IMR-90 (cell line): Measurements from ENCODE around the gene DUSP10. TPM values are rescaled to one million over a fixed set of nuclear protein-coding genes. Genes with fewer than 3 reads are reported as not detected.

Experiments used
- ATAC-seq: fragments of 200-7000 bp; cut with Tn5 transposase; 2 replicates; pipeline ENCODE4 v1.9.1; 2020; ENCODE audit warnings: low read depth, mild to moderate bottlenecking, moderate library complexity
- BruUV-seq: library from RNA; stranded (reverse); fragments of 400-500 nt; replicated peaks from 2 replicates; lab custom pipeline; 2021; lab: Mats Ljungman, UMichigan
- CTCF ChIA-PET: fragments of 300-600 bp; formaldehyde crosslinking; extraction: SDS; loops from one replicate; lab custom pipeline; 2021; ENCODE audit warnings: antibody characterized with exemption; lab: Yijun Ruan, JAX
- POLR2A ChIA-PET: fragments of 300-600 bp; sonication (Branson Sonifier 250); formaldehyde crosslinking; loops from one replicate; lab custom pipeline; 2022; ENCODE audit warnings: antibody characterized with exemption; ENCODE audit not compliant: unreplicated experiment; lab: Charles Lee
- DNase-seq: peaks from one replicate; pipeline ENCODE4 v3.0.0; 2013
- H2AFZ ChIP-seq: replicated peaks from 2 replicates; pipeline ENCODE3; 2013; ENCODE audit warnings: low read length, mild to moderate bottlenecking; ENCODE audit not compliant: poor library complexity
- H2AK5ac ChIP-seq: 2 replicates; pipeline ENCODE4 v1.6.1; 2013; ENCODE audit warnings: low read depth, low read length, inconsistent platforms
- H2AK9ac ChIP-seq: replicated peaks from 2 replicates; pipeline ENCODE3; 2013; ENCODE audit warnings: mild to moderate bottlenecking, low read depth, low read length, moderate library complexity; ENCODE audit not compliant: poor library complexity
- H2BK120ac ChIP-seq: 2 replicates; pipeline ENCODE4 v1.6.1; 2013; ENCODE audit warnings: low read depth, low read length, inconsistent platforms
- H2BK15ac ChIP-seq: 3 replicates; pipeline ENCODE4 v1.6.1; 2013; ENCODE audit warnings: low read depth, low read length, inconsistent platforms
- H2BK20ac ChIP-seq: 2 replicates; pipeline ENCODE4 v1.6.1; 2013; ENCODE audit warnings: low read depth, mild to moderate bottlenecking, inconsistent platforms, low read length, moderate library complexity
- H2BK5ac ChIP-seq: 2 replicates; pipeline ENCODE4 v1.6.1; 2013; ENCODE audit warnings: mild to moderate bottlenecking, low read depth, low read length, inconsistent platforms; ENCODE audit not compliant: poor library complexity, severe bottlenecking
- H3K14ac ChIP-seq: replicated peaks from 2 replicates; pipeline ENCODE4 v1.6.1; 2013; ENCODE audit warnings: low read depth, low read length, inconsistent platforms
- H3K18ac ChIP-seq: 2 replicates; pipeline ENCODE4 v1.6.1; 2013; ENCODE audit warnings: low read depth, low read length, control low read depth
- H3K23ac ChIP-seq: 2 replicates; pipeline ENCODE4 v1.6.1; 2013; ENCODE audit warnings: low read depth, low read length, inconsistent platforms
- H3K27ac ChIP-seq: 2 replicates; pipeline ENCODE4 v1.5.1; 2013; ENCODE audit warnings: mild to moderate bottlenecking, control low read depth, low read length; ENCODE audit not compliant: insufficient read depth
- H3K27me3 ChIP-seq: 2 replicates; pipeline ENCODE4 v1.6.1; 2013; ENCODE audit warnings: low read length; ENCODE audit not compliant: control insufficient read depth, insufficient read depth
- H3K36me3 ChIP-seq: 2 replicates; pipeline ENCODE4 v1.6.1; 2013; ENCODE audit warnings: low read length, mixed read lengths; ENCODE audit not compliant: control insufficient read depth, insufficient read depth
- H3K4ac ChIP-seq: 2 replicates; pipeline ENCODE4 v1.6.1; 2013; ENCODE audit warnings: low read depth, low read length, inconsistent platforms
- H3K4me1 ChIP-seq: 2 replicates; pipeline ENCODE4 v1.6.1; 2013; ENCODE audit warnings: low read length, mixed read lengths; ENCODE audit not compliant: control insufficient read depth, insufficient read depth
- H3K4me2 ChIP-seq: 2 replicates; pipeline ENCODE4 v1.6.1; 2013; ENCODE audit warnings: low read depth, mild to moderate bottlenecking, control low read depth, low read length, moderate library complexity
- H3K4me3 ChIP-seq: 2 replicates; pipeline ENCODE4 v1.5.1; 2013; ENCODE audit warnings: low read depth, mild to moderate bottlenecking, control low read depth, low read length, moderate library complexity; ENCODE audit not compliant: insufficient read depth
- H3K56ac ChIP-seq: 2 replicates; pipeline ENCODE4 v1.6.1; 2013; ENCODE audit warnings: low read length, inconsistent platforms; ENCODE audit not compliant: insufficient read depth; ENCODE audit errors: extremely low read depth
- H3K79me1 ChIP-seq, 2 experiments: 2 replicates each; pipeline ENCODE4 v1.6.1; 2013; ENCODE audit warnings: low read length in 2 of 2, inconsistent platforms in 1 of 2, low read depth in 1 of 2
- H3K9ac ChIP-seq: 2 replicates; pipeline ENCODE4 v1.6.1; 2013; ENCODE audit warnings: low read depth, low read length, control low read depth
- H3K9me1 ChIP-seq: 2 replicates; pipeline ENCODE4 v1.6.1; 2013; ENCODE audit warnings: low read length, inconsistent platforms; ENCODE audit not compliant: insufficient read depth
- H3K9me3 ChIP-seq: 2 replicates; pipeline ENCODE4 v1.6.1; 2013; ENCODE audit warnings: low read length; ENCODE audit not compliant: control insufficient read depth, insufficient read depth
- H4K20me1 ChIP-seq: 2 replicates; pipeline ENCODE4 v1.6.1; 2013; ENCODE audit warnings: low read length, inconsistent platforms; ENCODE audit not compliant: insufficient read depth
- H4K5ac ChIP-seq: 2 replicates; pipeline ENCODE4 v1.6.1; 2013; ENCODE audit warnings: mild to moderate bottlenecking, low read depth, low read length, control low read depth
- H4K8ac ChIP-seq, 2 experiments: 2 replicates each; pipeline ENCODE4 v1.6.1; 2013; ENCODE audit warnings: low read depth in 2 of 2, low read length in 2 of 2, control low read depth in 1 of 2, inconsistent platforms in 1 of 2
- H4K91ac ChIP-seq: 2 replicates; pipeline ENCODE4 v1.6.1; 2013; ENCODE audit warnings: low read depth, low read length, inconsistent platforms; ENCODE audit not compliant: insufficient read depth
- BHLHE40 ChIP-seq: fragments of 150-350 bp; IDR thresholded peaks from 2 replicates; pipeline ENCODE4 v1.6.1; 2016; ENCODE audit warnings: mild to moderate bottlenecking, low read depth, low read length
- CEBPB ChIP-seq: IDR thresholded peaks from 2 replicates; pipeline ENCODE4 v1.6.1; 2012; ENCODE audit warnings: low read depth, low read length, improper control_type of control experiment
- CHD1 ChIP-seq: IDR thresholded peaks from 2 replicates; pipeline ENCODE4 v1.6.1; 2012; ENCODE audit warnings: low read depth, low read length, improper control_type of control experiment
- FOS ChIP-seq: fragments of 150-350 bp; IDR thresholded peaks from 2 replicates; pipeline ENCODE4 v1.6.1; 2016; ENCODE audit warnings: low read depth, low read length
- MAFK ChIP-seq: IDR thresholded peaks from 2 replicates; pipeline ENCODE4 v1.6.1; 2012; ENCODE audit warnings: low read depth, low read length, improper control_type of control experiment
- MAZ ChIP-seq: IDR thresholded peaks from 2 replicates; pipeline ENCODE4 v1.6.1; 2012; ENCODE audit warnings: low read depth, mild to moderate bottlenecking, low read length, improper control_type of control experiment, moderate library complexity, borderline replicate concordance
- MXI1 ChIP-seq: IDR thresholded peaks from 2 replicates; pipeline ENCODE4 v1.6.1; 2012; ENCODE audit warnings: low read depth, mild to moderate bottlenecking, low read length, moderate library complexity, borderline replicate concordance
- NFE2L2 ChIP-seq: fragments of 150-350 bp; IDR thresholded peaks from 2 replicates; pipeline ENCODE4 v1.6.1; 2016; ENCODE audit warnings: low read depth, mild to moderate bottlenecking, low read length
- POLR2A ChIP-seq: IDR thresholded peaks from 2 replicates; pipeline ENCODE4 v1.6.1; 2012; ENCODE audit warnings: mild to moderate bottlenecking, low read depth, low read length
- RAD21 ChIP-seq: IDR thresholded peaks from 2 replicates; pipeline ENCODE4 v1.6.1; 2012; ENCODE audit warnings: low read length, improper control_type of control experiment
- RCOR1 ChIP-seq: IDR thresholded peaks from 2 replicates; pipeline ENCODE4 v1.6.1; 2012; ENCODE audit warnings: mild to moderate bottlenecking, low read length, improper control_type of control experiment; ENCODE audit not compliant: insufficient replicate concordance
- RFX5 ChIP-seq: IDR thresholded peaks from 2 replicates; pipeline ENCODE4 v1.8.0; 2012; ENCODE audit warnings: low read depth, mild to moderate bottlenecking, low read length, moderate library complexity
- SMC3 ChIP-seq: fragments of 150-350 bp; IDR thresholded peaks from 2 replicates; pipeline ENCODE4 v1.6.1; 2016; ENCODE audit warnings: low read depth, mild to moderate bottlenecking, antibody characterized with exemption, low read length, moderate library complexity
- WGBS, 2 experiments: methylation state at CpG; one replicate each; pipeline versions ENCODE4 v1.1.5 to v1.1.7; 2013; ENCODE audit warnings: missing lambda C conversion rate in 2 of 2; ENCODE audit not compliant: insufficient read length in 1 of 2; ENCODE audit errors: extremely low coverage in 2 of 2; 5-methylcytosine and 5-hydroxymethylcytosine counted together
- dilution Hi-C: fragments of 300-500 bp; cut with HindIII; formaldehyde crosslinking; loops from one replicate; pipeline ENCODE4 v1.14.3; 2018; ENCODE audit warnings: low sequenced_read_pairs; ENCODE audit not compliant: unreplicated experiment
- in situ Hi-C: fragments of 300-500 bp; cut with MboI; formaldehyde crosslinking; loops from 3 replicates; pipeline ENCODE4 v1.14.3; 2019; ENCODE audit warnings: low sequenced_read_pairs, inconsistent platforms, mixed read lengths
- intact Hi-C: fragments of 100-400 bp; cut with micrococcal nuclease; formaldehyde crosslinking; loops from 2 replicates; pipeline ENCODE4 v1.10.0; 2022
- polyA plus RNA-seq, 3 experiments: library from polyadenylated mRNA; depleted of rRNA; stranded (reverse); fragments of >200 nt; gene quantifications; 2 replicates each; pipeline ENCODE4 v1.2.3, GENCODE V29; 2012; ENCODE audit warnings: low replicate concordance in 1 of 3
- total RNA-seq: library from RNA; depleted of rRNA; stranded (reverse); fragments of >200 nt; gene quantifications from 2 replicates; pipeline ENCODE4 v1.2.3, GENCODE V29; 2012
- TF ChIP-seq, protein P1 (sequence below): conservative IDR thresholded peaks from 2 replicates; pipeline ENCODE4 v1.5.1; 2012; ENCODE audit warnings: mild to moderate bottlenecking, low read depth, low read length, improper control_type of control experiment
- TF ChIP-seq, protein P2 (sequence below): fragments of 150-350 bp; IDR thresholded peaks from 2 replicates; pipeline ENCODE4 v1.6.1; 2016; ENCODE audit warnings: low read depth, mild to moderate bottlenecking, low read length, moderate library complexity, borderline replicate concordance
- TF ChIP-seq, protein P3 (sequence below): fragments of 150-350 bp; IDR thresholded peaks from 2 replicates; pipeline ENCODE4 v1.6.1; 2017; ENCODE audit warnings: mild to moderate bottlenecking, antibody characterized with exemption, low read length, low read depth

The DUSP10 gene
- total and polyA plus RNA-seq, 2 of the 4 experiments (the other 2 are of a cell fraction): 41.7 to 59.1 TPM

DNA sequence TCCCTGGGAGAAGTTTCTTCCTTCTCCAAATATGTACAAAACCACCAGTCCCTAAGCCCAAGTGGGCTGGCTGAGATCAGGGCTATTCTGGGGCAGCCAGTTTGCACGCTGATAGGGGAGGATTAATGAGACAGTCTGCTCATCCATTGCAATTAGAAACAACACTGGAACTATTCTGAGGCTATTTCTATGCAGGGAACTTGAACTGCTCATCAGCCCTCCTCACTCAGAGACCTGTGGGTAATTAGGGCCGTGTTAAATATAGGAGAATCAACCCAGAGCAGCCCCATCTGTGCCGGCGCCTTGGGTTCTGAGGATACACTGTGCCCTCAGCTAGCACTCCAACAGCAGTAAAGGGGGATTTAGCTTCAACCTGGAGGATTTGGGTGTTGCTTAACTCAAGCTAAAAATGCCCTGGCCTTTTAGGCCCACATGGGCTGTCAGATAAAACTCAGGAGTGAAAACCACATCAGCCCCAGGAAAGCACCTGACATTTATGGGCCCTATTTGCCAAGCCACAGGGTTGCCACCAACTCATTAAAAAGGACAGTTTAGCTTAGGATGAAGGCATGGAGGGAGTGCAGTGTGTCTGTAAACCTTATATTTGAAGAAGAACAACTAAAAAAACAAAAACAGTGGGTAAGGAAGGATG, 53.9 kb downstream of the DUSP10 start:
- in situ Hi-C loops: no loop called here
- Histone ChIP-seq H3K4ac (no peak overlapping the region), H3K36me3 (no peaks in the 10 kb centered on the region), H3K18ac (no peak overlapping the region), H4K8ac (no peak overlapping the region), H2AFZ (peak overlapping the region; percentile 34), H2AK5ac (no peak overlapping the region), H3K14ac (no peak overlapping the region), H3K9me1 (no peaks in the 10 kb centered on the region), H3K79me1 (no peaks in the 10 kb centered on the region), H3K56ac (no peak overlapping the region), H2BK20ac (no peak overlapping the region), H3K4me2 (no peak overlapping the region), H2BK5ac (no peak overlapping the region), H3K9me3 (no peaks in the 10 kb centered on the region), H3K27ac (no peak overlapping the region), H3K23ac (no peak overlapping the region), H4K91ac (no peak overlapping the region), H2BK15ac (no peak overlapping the region), H3K4me1 (no peaks in the 10 kb centered on the region), H2AK9ac (no peak overlapping the region), H4K20me1 (no peaks in the 10 kb centered on the region), H3K9ac (no peak overlapping the region), H2BK120ac (no peak overlapping the region), H3K4me3 (no peak overlapping the region), H3K27me3 (no peaks in the 10 kb centered on the region), H4K5ac (no peak overlapping the region)
- no TSS peak for BruUV-seq
- no CpG with 5 or more reads among the region's 4 CpGs for WGBS, 2 experiments
- DNase-seq (no peak), ATAC-seq (no peak)
- intact Hi-C loops: no loop called here
- CTCF ChIA-PET: interaction anchor here (0.8 kb wide), 1 partner anchor 878 kb away, joined by 4 read pairs; no protein-coding TSS in a partner anchor
- dilution Hi-C loops: no loop called here
- no peak for TF ChIP-seq RCOR1
- TF ChIP-seq SMC3: no peak
- TF ChIP-seq MAFK: no peak
- no peak for TF ChIP-seq MAZ
- no peak for TF ChIP-seq NFE2L2
- TF ChIP-seq POLR2A: no peak
- no peak for TF ChIP-seq RFX5
- TF ChIP-seq MXI1: no peak
- TF ChIP-seq, protein P1, sequence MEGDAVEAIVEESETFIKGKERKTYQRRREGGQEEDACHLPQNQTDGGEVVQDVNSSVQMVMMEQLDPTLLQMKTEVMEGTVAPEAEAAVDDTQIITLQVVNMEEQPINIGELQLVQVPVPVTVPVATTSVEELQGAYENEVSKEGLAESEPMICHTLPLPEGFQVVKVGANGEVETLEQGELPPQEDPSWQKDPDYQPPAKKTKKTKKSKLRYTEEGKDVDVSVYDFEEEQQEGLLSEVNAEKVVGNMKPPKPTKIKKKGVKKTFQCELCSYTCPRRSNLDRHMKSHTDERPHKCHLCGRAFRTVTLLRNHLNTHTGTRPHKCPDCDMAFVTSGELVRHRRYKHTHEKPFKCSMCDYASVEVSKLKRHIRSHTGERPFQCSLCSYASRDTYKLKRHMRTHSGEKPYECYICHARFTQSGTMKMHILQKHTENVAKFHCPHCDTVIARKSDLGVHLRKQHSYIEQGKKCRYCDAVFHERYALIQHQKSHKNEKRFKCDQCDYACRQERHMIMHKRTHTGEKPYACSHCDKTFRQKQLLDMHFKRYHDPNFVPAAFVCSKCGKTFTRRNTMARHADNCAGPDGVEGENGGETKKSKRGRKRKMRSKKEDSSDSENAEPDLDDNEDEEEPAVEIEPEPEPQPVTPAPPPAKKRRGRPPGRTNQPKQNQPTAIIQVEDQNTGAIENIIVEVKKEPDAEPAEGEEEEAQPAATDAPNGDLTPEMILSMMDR: no peak
- no peak for TF ChIP-seq CEBPB
- no peak for TF ChIP-seq BHLHE40
- TF ChIP-seq, protein P2, sequence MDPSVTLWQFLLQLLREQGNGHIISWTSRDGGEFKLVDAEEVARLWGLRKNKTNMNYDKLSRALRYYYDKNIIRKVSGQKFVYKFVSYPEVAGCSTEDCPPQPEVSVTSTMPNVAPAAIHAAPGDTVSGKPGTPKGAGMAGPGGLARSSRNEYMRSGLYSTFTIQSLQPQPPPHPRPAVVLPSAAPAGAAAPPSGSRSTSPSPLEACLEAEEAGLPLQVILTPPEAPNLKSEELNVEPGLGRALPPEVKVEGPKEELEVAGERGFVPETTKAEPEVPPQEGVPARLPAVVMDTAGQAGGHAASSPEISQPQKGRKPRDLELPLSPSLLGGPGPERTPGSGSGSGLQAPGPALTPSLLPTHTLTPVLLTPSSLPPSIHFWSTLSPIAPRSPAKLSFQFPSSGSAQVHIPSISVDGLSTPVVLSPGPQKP: no peak
- TF ChIP-seq RAD21: no peak
- TF ChIP-seq FOS: no peak
- TF ChIP-seq CHD1: no peak
- TF ChIP-seq, protein P3, sequence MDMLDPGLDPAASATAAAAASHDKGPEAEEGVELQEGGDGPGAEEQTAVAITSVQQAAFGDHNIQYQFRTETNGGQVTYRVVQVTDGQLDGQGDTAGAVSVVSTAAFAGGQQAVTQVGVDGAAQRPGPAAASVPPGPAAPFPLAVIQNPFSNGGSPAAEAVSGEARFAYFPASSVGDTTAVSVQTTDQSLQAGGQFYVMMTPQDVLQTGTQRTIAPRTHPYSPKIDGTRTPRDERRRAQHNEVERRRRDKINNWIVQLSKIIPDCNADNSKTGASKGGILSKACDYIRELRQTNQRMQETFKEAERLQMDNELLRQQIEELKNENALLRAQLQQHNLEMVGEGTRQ: no peak
- POLR2A ChIA-PET: no interaction called here
